Measurements from ENCODE around the gene FAM89B.

FAM89B gene

GRCh38 chr11:65539744-65540289, 32.5 kb upstream of the FAM89B start:
- DNase-seq = peak; percentile 73

DNA sequence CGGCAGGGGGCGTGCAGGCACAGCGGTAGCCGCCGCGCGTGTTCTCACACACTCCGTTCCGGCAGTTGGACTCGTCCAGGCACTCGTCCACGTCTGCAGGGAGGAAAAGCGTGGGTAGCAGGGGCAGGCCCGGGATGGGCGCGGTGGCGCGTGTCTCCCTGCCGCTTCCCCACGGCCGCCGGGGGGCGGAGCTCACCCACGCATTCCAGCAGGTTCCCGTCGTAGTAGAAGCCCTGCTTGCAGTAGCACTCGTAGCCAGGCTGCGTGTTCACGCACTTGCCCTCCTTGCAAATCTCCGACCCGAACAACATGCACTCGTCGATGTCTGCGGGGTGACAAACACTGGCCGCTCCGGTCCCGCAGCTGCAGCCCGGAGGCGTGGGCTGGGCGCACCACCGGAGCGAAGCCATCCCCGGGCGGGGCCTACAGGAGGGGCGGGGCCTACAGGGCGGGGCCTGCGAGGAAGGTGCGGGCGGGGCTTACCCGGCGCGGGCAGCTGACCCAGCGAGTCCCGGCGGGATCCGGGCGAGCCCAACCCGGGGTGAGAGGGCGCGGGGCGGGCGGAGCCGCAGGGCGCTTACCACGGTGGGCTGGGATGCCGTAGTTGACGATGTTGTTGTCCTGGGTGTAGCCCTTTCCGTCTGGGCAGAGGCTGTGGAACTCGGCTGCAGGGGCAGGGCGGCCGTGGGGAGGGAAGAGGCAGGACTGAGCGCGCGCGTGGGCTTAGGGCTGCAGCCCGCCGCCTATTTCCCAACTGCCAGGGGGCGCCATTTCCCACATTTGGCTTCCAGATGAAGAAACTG, 31.8 kb upstream of the FAM89B start:
- peak; percentile 85 for DNase-seq

- DNase-seq = no peak
These were observed 31.0 kb upstream of the FAM89B start for GRCh38 chr11:65541093-65541982.

DNA sequence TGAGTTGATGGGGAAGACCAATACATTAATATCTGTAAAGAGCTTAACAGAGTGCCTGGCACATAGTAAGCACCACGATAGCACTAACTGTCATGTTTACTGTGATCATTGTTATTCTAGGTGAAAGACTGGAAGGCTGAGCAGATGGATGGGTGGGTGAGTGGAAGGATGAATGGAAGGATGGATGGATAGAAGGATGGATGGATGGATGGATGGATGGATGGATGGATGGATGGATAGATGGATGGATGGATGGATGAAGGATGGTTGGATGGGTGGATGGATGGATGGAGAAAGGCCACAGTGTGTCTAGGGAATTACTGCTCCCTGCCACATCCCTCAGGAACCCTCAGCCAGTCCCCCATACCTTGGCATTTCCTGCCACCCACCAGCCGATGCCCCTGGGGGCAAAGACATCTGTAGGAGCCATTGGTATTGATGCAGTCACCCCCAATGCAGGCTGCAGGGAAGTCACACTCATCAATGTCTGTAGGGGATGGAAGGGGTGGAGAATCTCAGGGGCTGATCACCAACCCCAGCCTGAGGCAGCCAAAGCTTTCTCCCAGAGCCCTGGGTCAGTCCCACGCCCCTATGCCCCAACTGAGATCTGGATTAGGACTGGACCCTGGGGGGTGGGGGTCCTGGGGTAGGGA, 29.5 kb upstream of the FAM89B start:
- no peak for DNase-seq

- no peak for DNase-seq
These were observed 26.5 kb upstream of the FAM89B start for GRCh38 chr11:65545853-65546216.

DNA sequence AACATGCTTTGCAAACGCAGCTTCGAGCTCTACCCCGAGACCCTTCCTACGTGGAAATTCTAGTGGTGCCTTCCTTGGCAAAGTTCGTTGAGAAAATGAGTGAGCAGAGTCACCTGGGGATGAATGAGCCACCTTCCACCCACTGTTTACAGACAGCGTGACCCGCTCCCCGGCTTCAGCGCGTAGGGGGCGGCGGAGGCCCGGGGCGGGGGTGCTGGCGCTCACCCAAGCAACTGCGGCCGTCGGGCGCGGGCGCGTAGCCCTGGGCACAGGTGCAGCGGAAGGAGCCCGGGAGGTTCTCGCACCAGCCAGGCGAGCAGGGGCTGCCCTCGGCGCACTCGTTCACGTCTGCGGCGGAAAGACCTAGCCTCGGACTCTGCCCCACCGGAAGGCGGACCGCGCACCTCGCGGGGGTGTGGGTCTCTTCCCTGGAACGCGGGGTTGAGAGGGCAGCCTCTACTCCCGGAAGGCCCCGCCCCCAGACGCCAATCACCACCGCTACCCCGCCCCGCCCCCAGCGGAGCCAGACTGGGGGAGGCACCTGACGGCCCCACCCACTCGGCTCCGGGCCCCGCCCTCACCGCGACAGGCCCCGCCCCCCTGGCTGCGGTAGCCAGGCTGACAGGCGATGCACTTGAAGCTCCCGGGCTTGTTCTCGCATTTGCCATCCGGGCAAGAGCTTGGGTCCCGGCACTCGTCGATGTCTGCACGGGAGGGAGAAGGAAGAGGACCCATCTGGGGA, 25.9 kb upstream of the FAM89B start:
- DNase-seq = peak; percentile 85

GRCh38 chr11:65547446-65548125, 24.8 kb upstream of the FAM89B start:
- no peak for DNase-seq

- DNase-seq = no peak
These were observed 23.9 kb upstream of the FAM89B start for GRCh38 chr11:65548395-65548794.

DNA sequence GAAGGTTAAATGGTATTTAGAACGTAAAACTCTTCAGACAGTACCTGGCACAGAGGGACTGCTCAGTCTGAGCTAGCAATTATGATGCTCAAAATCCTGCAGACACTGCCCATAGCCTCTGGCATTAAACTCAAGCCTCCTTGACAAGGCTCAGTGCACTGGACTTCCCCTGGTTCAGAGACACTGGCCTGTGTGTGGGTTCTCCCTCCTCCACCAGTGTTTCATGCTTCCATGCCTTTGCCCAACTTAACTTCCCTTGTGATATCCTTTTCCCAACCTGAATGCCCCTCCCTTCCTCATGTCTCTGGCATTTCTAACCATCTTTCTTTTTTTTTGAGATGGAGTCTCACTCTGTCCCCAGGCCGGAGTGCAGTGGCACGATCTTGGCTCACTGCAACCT, 23.2 kb upstream of the FAM89B start:
- DNase-seq = no peak

GRCh38 chr11:65551572-65552387, 20.6 kb upstream of the FAM89B start:
- DNase-seq = peak; percentile 90

DNA sequence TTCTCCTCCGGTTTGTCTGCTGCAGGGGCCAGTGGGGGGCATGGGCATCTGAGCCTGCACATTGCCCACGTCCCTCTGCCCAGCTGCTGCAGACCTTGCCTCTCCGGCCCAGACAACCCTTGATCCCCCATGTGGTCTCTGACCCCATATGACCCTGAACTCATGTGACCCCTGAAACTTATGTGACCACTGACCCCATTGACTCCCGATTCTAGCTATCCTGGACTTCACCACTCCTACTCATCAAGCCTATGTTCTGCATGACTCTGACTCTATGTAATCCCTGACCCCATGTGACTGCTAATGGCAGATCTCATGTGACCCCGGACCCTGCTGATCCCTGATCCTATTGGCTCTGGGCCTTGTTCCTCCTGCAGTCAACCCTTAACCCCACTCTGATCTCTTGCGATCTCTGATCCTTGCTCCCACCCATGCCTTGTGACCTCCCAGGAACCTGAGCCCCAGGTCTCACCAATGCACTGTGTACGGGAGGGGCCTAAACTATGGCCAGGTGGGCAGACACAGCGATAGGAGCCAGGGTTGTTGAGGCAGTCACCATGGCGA, 19.9 kb upstream of the FAM89B start:
- peak; percentile 57 for DNase-seq

- peak; percentile 84 for DNase-seq
These were observed 18.9 kb upstream of the FAM89B start for GRCh38 chr11:65553301-65554001.

GRCh38 chr11:65554057-65554818, 18.1 kb upstream of the FAM89B start:
- DNase-seq = no peak

DNA sequence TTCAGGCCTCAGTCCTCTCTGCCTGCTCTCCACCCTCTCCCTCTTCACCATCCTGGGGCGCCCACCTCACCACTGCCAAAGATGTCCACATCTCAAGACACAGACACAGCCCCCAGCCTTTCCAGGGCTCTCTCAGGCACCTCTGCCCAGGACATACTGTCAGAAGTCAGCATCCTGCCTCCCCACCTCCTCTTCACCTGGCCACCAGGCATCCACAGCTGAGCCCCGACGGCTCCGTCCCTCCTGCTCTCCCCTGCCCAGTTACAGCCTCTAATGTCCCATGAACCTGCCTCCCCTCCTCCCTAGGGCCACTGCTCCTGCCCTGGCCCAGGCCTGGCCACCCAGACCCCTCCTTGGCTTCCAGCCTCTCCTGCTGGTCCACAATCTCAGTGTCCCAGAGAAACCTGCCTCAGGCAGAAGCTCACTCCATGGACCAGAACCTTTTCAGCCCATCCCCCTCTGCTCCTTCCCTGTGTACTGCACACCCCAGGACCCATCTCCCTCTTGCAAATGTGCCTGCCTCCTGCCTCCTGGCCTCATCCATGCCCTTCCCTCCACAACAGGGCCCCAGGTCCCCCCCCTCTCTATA, 17.4 kb upstream of the FAM89B start:
- no peak for DNase-seq

DNA sequence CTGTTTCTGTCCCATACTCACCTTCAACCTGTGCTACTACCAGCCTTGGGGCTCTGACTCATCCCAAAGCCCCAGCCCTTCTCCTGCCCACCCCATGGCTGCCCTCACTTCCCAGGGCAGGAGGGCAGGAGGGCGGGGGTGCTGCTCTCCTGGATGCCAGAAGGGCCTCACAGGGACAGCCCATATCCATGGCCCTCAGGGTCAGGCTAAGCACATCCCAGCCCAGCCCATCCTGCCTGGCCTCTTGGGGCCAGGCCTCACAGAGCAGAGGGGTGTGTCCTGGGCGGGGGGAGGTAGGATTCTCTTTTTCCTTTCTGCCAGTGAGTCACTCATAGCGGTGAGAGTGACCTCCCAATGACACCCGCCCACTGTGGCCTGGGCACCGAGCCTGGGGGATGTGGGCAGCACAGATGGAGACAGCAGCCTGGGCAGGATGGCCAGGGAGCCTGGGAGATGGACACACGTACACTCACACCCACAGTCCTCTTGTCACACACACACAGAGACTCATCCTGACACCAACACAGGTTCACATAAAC, 16.6 kb upstream of the FAM89B start:
- no peak for DNase-seq

GRCh38 chr11:65556470-65557279, 15.7 kb upstream of the FAM89B start:
- no peak for DNase-seq

- DNase-seq = no peak
These were observed 14.9 kb upstream of the FAM89B start for GRCh38 chr11:65557280-65558001.
